Measurements from ENCODE around the gene FAM53A. TPM values are rescaled to one million over a fixed set of nuclear protein-coding genes. Genes with fewer than 3 reads are reported as not detected.

FAM53A gene, protein sequence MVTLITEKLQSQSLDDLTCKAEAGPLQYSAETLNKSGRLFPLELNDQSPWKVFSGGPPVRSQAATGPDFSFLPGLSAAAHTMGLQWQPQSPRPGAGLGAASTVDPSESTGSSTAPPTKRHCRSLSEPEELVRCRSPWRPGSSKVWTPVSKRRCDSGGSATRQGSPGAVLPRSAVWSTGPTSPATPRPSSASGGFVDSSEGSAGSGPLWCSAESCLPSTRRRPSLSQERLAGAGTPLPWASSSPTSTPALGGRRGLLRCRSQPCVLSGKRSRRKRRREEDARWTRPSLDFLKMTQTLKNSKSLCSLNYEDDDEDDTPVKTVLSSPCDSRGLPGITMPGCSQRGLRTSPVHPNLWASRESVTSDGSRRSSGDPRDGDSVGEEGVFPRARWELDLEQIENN
- total RNA-seq (1 to 10 TPM; 1.8 to 1.9 TPM), polyA plus RNA-seq (ENCODE audit: insufficient read length in 6 of 6) (1 to 10 TPM; 1.5 to 4.3 (median 3.0) TPM)
- long read RNA-seq, donor 1, partial matches to known transcripts: 0 of 1 reads
- long read RNA-seq, donor 1, other reads (novel, unspliced or antisense): 0 of 1 reads
- long read RNA-seq, donor 2: 0 reads
- long read RNA-seq, donor 3, partial matches to known transcripts: 0 of 1 reads
- long read RNA-seq, donor 3, other reads (novel, unspliced or antisense): 0 of 1 reads
- long read RNA-seq, donor 4: 0 reads
- long read RNA-seq, donor 5: 0 reads
- long read RNA-seq, donor 6: 0 reads
- long read RNA-seq, donor 7: 0 reads
- long read RNA-seq, donor 8: 0 reads
- long read RNA-seq, donor 9: 0 reads
- long read RNA-seq, donor 10: 0 reads
- long read RNA-seq, donor 11: 0 reads
- long read RNA-seq, donor 12, partial matches to known transcripts: 5 of 6 reads
- long read RNA-seq, donor 12, other reads (novel, unspliced or antisense): 0 of 6 reads

DNA sequence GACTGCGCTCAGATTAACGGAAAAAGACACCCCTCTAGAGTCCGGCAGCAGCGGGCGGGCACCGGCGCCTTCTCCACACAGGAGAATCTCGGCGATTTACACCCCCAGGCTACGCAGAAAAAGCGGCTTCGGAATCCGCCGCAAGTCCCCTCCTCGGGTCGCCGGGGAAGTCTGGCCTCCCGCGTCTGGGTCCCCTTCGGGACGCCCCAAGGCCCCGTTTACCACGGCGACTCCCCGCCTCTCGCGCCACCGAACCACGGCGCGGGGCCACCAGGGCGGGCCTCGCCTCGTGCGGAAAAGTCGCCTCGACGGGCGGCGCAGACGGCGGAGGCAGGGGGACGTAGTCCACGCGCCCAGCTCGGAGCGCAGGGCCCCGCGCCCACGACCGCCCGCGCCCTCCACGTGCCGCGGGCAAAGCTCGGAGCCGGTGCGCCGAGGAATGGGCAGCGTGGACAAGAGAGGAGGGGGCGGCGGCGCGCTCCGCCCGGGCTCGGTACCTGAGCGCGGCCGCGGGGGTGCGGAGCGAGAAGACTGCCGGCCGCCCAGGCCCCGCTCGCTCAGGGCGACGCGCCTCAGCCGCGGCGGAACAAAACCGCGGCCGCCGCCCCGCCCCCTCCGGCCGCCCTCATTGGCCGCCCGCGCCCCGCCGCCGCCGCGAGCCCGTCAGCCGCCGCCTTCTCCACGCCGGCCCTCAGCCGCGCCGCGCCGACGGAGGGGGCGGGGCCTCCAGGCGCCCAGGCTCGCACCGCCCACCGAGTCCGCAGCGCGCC, at the start of gene FAM53A:
Gene FAM53A, minus strand, starts transcription at position 578 of the 770 bp plus-strand sequence. CDS start 15,572 bp downstream, outside the sequence.
- DNase-seq (peak; percentile 69 to 99 (median 91)), ATAC-seq (peak; percentile 95)
- Histone ChIP-seq H3K27me3 (no peaks in the 10 kb centered on the region), H3K9me3 (no peaks in the 10 kb centered on the region), H3K27ac (peak within 1 kb of the TSS; percentile 71 to 77), H3K4me1 (peaks cover 0 to 21% of the 10 kb centered on the region in 2 donors), H3K36me3 (no peaks in the 10 kb centered on the region), H3K4me3 (peak within 1 kb of the TSS; percentile 50 to 52)
- TF ChIP-seq, protein P1, sequence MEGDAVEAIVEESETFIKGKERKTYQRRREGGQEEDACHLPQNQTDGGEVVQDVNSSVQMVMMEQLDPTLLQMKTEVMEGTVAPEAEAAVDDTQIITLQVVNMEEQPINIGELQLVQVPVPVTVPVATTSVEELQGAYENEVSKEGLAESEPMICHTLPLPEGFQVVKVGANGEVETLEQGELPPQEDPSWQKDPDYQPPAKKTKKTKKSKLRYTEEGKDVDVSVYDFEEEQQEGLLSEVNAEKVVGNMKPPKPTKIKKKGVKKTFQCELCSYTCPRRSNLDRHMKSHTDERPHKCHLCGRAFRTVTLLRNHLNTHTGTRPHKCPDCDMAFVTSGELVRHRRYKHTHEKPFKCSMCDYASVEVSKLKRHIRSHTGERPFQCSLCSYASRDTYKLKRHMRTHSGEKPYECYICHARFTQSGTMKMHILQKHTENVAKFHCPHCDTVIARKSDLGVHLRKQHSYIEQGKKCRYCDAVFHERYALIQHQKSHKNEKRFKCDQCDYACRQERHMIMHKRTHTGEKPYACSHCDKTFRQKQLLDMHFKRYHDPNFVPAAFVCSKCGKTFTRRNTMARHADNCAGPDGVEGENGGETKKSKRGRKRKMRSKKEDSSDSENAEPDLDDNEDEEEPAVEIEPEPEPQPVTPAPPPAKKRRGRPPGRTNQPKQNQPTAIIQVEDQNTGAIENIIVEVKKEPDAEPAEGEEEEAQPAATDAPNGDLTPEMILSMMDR (IDR thresholded peaks at IDR 0.05): no peak
- intact Hi-C loops (cut with DNase I): no loop called here

DNA sequence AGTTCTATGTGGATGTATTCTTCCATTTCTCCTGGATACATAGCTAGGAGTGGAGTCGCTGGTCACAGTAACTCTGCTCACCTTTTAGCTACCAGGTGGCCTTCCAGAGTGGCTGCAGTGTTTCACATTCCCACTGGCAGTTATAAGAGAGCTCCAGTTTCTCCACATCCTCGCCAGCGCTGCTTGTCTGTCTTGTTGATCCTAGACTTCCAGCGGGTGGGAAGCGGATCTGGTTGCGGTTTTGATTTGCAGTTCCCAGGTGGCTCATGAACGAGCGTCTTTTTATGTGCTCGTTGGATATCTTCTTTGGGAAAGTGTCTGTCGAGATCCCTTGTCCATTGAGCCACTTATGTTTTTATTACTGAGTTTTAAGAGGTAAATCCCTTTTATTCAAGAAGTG, 48.8 kb upstream of the FAM53A start:
- DNase-seq: no peak
- peaks cover 0 to 90% of the 10 kb centered on the region in 2 donors for H3K36me3 ChIP-seq

DNA sequence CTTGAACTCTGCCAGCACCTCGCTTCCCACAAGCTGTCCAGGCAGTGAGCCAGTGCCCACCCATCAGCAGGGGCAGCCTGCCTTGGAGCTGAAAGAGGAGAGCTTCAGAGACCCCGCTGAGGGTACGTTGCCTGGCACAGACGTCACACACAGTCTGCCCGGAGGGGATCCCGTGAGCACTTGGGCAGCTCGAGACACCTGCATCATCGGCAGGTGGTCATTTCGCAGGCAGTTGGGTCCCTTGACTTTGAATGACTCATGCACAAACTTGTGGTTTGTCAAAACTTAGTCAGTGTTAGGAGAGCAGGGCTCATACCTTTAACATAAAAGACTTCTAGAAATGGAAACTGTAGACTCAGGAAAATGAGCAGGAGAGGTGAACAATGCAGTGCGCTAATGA, 47.1 kb upstream of the FAM53A start:
- Histone ChIP-seq H3K27me3 (no peaks in the 10 kb centered on the region), H3K9me3 (no peaks in the 10 kb centered on the region), H3K4me1 (peaks cover 0 to 44% of the 10 kb centered on the region in 2 donors), H3K36me3 (peaks cover 0 to 76% of the 10 kb centered on the region in 2 donors), H3K27ac (no peak overlapping the region), H3K4me3 (no peak overlapping the region)
- intact Hi-C loops (cut with DNase I): no loop called here
- ATAC-seq (no peak), DNase-seq (no peak)
- TF ChIP-seq, protein P1 (IDR thresholded peaks at IDR 0.05): no peak

More for the DNA sequence above, 48.8 kb upstream of the FAM53A start:
- intact Hi-C loops (cut with DNase I): no loop called here
- no peak for ATAC-seq
- Histone ChIP-seq H3K27ac (no peak overlapping the region), H3K27me3 (no peaks in the 10 kb centered on the region), H3K9me3 (peaks cover 0 to 11% of the 10 kb centered on the region in 2 donors), H3K4me1 (peaks cover 0 to 26% of the 10 kb centered on the region in 2 donors), H3K4me3 (no peak overlapping the region)
- TF ChIP-seq, protein P1 (IDR thresholded peaks at IDR 0.05): no peak

DNA sequence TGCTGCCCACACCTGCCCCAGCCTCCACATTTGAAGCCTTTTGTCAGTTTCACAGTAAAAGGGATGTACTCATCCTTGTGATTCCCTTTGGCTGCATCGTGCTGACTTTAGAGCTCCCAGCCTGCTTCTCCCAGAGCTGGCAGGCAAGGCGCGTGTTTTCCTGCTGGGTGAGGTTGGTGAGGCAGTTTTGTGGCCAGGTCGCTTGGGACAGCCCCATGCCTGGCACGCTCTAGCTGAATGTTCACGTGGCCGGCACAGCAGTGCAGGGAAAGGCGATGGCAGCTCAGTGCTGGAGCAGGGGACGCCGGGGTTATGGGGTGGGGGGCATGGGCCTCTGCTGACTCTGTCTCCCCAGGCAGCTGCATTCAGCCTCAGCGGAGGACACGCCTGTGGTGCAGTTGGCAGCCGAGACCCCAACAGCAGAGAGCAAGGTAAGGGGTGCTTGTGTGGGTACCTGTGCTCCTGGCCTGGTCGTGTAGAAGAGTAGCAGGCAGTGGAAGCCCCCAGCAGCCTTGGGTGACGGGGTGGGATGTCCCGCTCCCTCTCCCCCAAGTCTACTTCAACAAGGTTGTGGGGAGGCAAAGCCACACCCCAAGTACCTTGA, 46.5 kb upstream of the FAM53A start:
- TF ChIP-seq, protein P1 (IDR thresholded peaks at IDR 0.05): no peak
- Histone ChIP-seq H3K36me3 (peaks cover 0 to 73% of the 10 kb centered on the region in 2 donors), H3K9me3 (no peaks in the 10 kb centered on the region), H3K4me1 (peaks cover 0 to 49% of the 10 kb centered on the region in 2 donors), H3K27me3 (no peaks in the 10 kb centered on the region), H3K27ac (no peak overlapping the region), H3K4me3 (no peak overlapping the region)
- ATAC-seq (no peak), DNase-seq (peak in 1 of 4 donors; percentile 57)
- intact Hi-C loops (cut with DNase I): no loop called here

Measured in left lung (tissue), 14 donors.